Kidney (tissue), 14 donors: ENCODE measurements around the gene MFSD6L. TPM values are rescaled to one million over a fixed set of nuclear protein-coding genes. Genes with fewer than 3 reads are reported as not detected.
A peak's percentile ranks its signal among the peaks of the same experiment; 100 is the strongest.

Source experiments
- DNase-seq, 5 donors: peaks; one replicate each; pipeline ENCODE4 v3.0.0-alpha.2; 2013 to 2020
- FAIRE-seq: peaks from 2 replicates; lab custom pipeline; 2012; peaks lifted over from hg19 to GRCh38; lab: Jason Lieb, UNC
- H3K27ac ChIP-seq, 2 donors: one replicate each; pipeline ENCODE4 v1.7.0; 2013; ENCODE audit warnings: low read depth in 2 of 2, low read length in 2 of 2, inconsistent platforms in 1 of 2
- H3K27me3 ChIP-seq: one replicate; pipeline ENCODE4 v1.7.1; 2013; ENCODE audit warnings: low read length, inconsistent platforms; ENCODE audit not compliant: control insufficient read depth, insufficient read depth
- H3K36me3 ChIP-seq, 3 donors: one replicate each; pipeline versions ENCODE4 v1.7.0 to v1.7.1; 2013; ENCODE audit warnings: low read length in 3 of 3, control low read depth in 1 of 3, inconsistent platforms in 1 of 3; ENCODE audit not compliant: insufficient read depth in 3 of 3, control insufficient read depth in 2 of 3
- H3K4me1 ChIP-seq, 3 donors: one replicate each; pipeline versions ENCODE4 v1.7.0 to v1.7.1; 2013; ENCODE audit warnings: low read length in 3 of 3, inconsistent platforms in 1 of 3, low read depth in 1 of 3; ENCODE audit not compliant: control insufficient read depth in 2 of 3, insufficient read depth in 2 of 3
- H3K4me3 ChIP-seq, 3 donors: one replicate each; pipeline versions ENCODE4 v1.7.0 to v1.8.1; 2013; ENCODE audit warnings: low read length in 3 of 3, control low read depth in 1 of 3, inconsistent platforms in 1 of 3
- H3K9ac ChIP-seq, 3 donors: one replicate each; pipeline versions ENCODE4 v1.7.0 to v1.7.1; 2013; ENCODE audit warnings: low read length in 3 of 3, control low read depth in 1 of 3, inconsistent platforms in 1 of 3
- H3K9me3 ChIP-seq, 3 donors: one replicate each; pipeline versions ENCODE4 v1.7.0 to v1.7.1; 2013; ENCODE audit warnings: low read length in 3 of 3, control low read depth in 1 of 3, inconsistent platforms in 1 of 3; ENCODE audit not compliant: control insufficient read depth in 2 of 3, insufficient read depth in 1 of 3
- intact Hi-C: fragments of 100-400 bp; cut with DNase I; formaldehyde crosslinking; loops from one replicate; pipeline ENCODE4 v1.11.1; 2022
- polyA plus RNA-seq: library from polyadenylated mRNA; stranded (reverse); fragments of 350-450 nt; fragmentation: Illumina TruSeq; extraction: RNeasy Lipid Tissue Mini Kit (QIAGEN cat#74804); gene quantifications from one replicate; pipeline ENCODE4 v1.2.3, GENCODE V29; 2014; ENCODE audit warnings: low read depth, low replicate concordance; ENCODE audit not compliant: insufficient read depth
- total RNA-seq: library from RNA; stranded (reverse); fragmentation: NEBNext Ultra II Directional; extraction: Animal tissue kit (Norgen Biotek cat#: 25700); gene quantifications from one replicate; pipeline ENCODE4 v1.2.1, GENCODE V29; 2021
- TF ChIP-seq, protein P1 (sequence below): IDR thresholded peaks from 3 replicates; pipeline ENCODE4 v1.5.1; 2012; ENCODE audit warnings: mild to moderate bottlenecking, moderate library complexity, borderline replicate concordance; ENCODE audit not compliant: insufficient read depth; ENCODE audit errors: extremely low read depth
- donor health status: control.
- donor health status: control.
- donor health status: control.
- donor health status: control.
- donor health status: control.
- donor health status: DM: yes; HTN: yes; CAD: no.
- donor health status: Normal renal cell carcinoma (clear cell type).

The MFSD6L gene
- total and polyA plus RNA-seq, 2 donors from 2014 or later: 3.1 to 3.8 TPM

GRCh38 chr17:8836821-8837562 lies 37.8 kb upstream of the MFSD6L start:
- no peak overlapping the region for H3K4me3 ChIP-seq
- H3K9ac ChIP-seq: no peak overlapping the region
- H3K9me3 ChIP-seq: no peaks in the 10 kb centered on the region
- no peaks in the 10 kb centered on the region for H3K36me3 ChIP-seq
- DNase-seq (peak in 1 of 5 donors; percentile 13), FAIRE-seq (no peak)
- intact Hi-C loops: no loop called here
- no peak overlapping the region for H3K27ac ChIP-seq
- TF ChIP-seq, protein P1, sequence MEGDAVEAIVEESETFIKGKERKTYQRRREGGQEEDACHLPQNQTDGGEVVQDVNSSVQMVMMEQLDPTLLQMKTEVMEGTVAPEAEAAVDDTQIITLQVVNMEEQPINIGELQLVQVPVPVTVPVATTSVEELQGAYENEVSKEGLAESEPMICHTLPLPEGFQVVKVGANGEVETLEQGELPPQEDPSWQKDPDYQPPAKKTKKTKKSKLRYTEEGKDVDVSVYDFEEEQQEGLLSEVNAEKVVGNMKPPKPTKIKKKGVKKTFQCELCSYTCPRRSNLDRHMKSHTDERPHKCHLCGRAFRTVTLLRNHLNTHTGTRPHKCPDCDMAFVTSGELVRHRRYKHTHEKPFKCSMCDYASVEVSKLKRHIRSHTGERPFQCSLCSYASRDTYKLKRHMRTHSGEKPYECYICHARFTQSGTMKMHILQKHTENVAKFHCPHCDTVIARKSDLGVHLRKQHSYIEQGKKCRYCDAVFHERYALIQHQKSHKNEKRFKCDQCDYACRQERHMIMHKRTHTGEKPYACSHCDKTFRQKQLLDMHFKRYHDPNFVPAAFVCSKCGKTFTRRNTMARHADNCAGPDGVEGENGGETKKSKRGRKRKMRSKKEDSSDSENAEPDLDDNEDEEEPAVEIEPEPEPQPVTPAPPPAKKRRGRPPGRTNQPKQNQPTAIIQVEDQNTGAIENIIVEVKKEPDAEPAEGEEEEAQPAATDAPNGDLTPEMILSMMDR: no peak
- no peaks in the 10 kb centered on the region for H3K4me1 ChIP-seq
- no peaks in the 10 kb centered on the region for H3K27me3 ChIP-seq

GRCh38 chr17:8835631-8836364 lies 36.6 kb upstream of the MFSD6L start:
- Histone ChIP-seq H3K27ac (no peak overlapping the region), H3K36me3 (no peaks in the 10 kb centered on the region), H3K4me1 (no peaks in the 10 kb centered on the region), H3K9ac (no peak overlapping the region), H3K9me3 (no peaks in the 10 kb centered on the region), H3K4me3 (no peak overlapping the region), H3K27me3 (no peaks in the 10 kb centered on the region)
- DNase-seq (no peak), FAIRE-seq (no peak)
- intact Hi-C loops: no loop called here
- TF ChIP-seq, protein P1: no peak

DNA sequence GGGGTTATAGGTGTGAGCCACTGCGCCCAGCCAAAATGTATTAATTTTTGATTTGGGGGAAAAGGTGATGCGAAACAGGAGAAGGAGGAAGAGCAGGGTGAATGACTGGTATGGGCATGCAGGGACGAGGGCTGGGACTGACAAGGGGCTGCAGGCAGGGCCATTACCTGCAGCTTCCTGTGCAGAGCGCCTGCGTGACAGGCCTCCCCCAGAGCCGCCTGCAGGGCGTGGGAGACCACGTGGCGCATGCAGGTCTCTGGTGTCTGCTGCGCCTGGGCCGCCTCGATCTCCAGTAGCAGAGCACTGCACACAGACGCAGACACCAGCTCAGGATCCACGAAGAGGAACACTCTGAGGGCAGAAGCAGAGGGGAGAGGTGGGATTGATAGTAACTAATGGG lies 35.9 kb upstream of the MFSD6L start:
- H3K9me3 ChIP-seq: no peaks in the 10 kb centered on the region
- no peak overlapping the region for H3K27ac ChIP-seq
- H3K4me3 ChIP-seq: no peak overlapping the region
- H3K4me1 ChIP-seq: no peaks in the 10 kb centered on the region
- FAIRE-seq (no peak), DNase-seq (no peak)
- intact Hi-C loops: no loop called here
- no peaks in the 10 kb centered on the region for H3K27me3 ChIP-seq
- TF ChIP-seq, protein P1: no peak
- H3K36me3 ChIP-seq: no peaks in the 10 kb centered on the region
- H3K9ac ChIP-seq: no peak overlapping the region
